Retina (tissue), 1 donor: Measurements from ENCODE around the gene LRMDA.

ENCODE experiments used
- DNase-seq: peaks from one replicate; pipeline ENCODE4 v3.0.0-alpha.2; 2016

Gene LRMDA

GRCh38 chr10:76302481-76302880 is 871.1 kb downstream of the LRMDA start:
- no peak for DNase-seq

GRCh38 chr10:76302961-76303630 is 871.7 kb downstream of the LRMDA start:
- DNase-seq = peak; percentile 67

- DNase-seq = peak; percentile 77
Measured at GRCh38 chr10:76303682-76304316, 872.4 kb downstream of the LRMDA start.

GRCh38 chr10:76305930-76306615 is 874.6 kb downstream of the LRMDA start:
- no peak for DNase-seq

GRCh38 chr10:76306856-76307255 is 875.4 kb downstream of the LRMDA start:
- DNase-seq = no peak

GRCh38 chr10:76309070-76309469 is 877.6 kb downstream of the LRMDA start:
- DNase-seq = peak; percentile 31

- no peak for DNase-seq
Measured at GRCh38 chr10:76309741-76310587, 878.5 kb downstream of the LRMDA start.

GRCh38 chr10:76310588-76311080 is 879.2 kb downstream of the LRMDA start:
- DNase-seq = no peak

- DNase-seq = no peak
Measured at GRCh38 chr10:76311752-76312636, 880.6 kb downstream of the LRMDA start.

GRCh38 chr10:76315240-76315639 is 883.8 kb downstream of the LRMDA start:
- no peak for DNase-seq

- DNase-seq = no peak
Measured at GRCh38 chr10:76316234-76316633, 884.8 kb downstream of the LRMDA start.

GRCh38 chr10:76317078-76317477 is 885.7 kb downstream of the LRMDA start:
- no peak for DNase-seq

GRCh38 chr10:76318211-76318610 is 886.8 kb downstream of the LRMDA start:
- DNase-seq = no peak

- no peak for DNase-seq
Measured at GRCh38 chr10:76319661-76320060, 888.2 kb downstream of the LRMDA start.

- no peak for DNase-seq
Measured at GRCh38 chr10:76324283-76324682, 892.9 kb downstream of the LRMDA start.

GRCh38 chr10:76327441-76327840 is 896.0 kb downstream of the LRMDA start:
- DNase-seq = no peak

- no peak for DNase-seq
Measured at GRCh38 chr10:76328348-76328747, 896.9 kb downstream of the LRMDA start.

GRCh38 chr10:76329891-76330575 is 898.6 kb downstream of the LRMDA start:
- no peak for DNase-seq

- DNase-seq = no peak
Measured at GRCh38 chr10:76331742-76332141, 900.3 kb downstream of the LRMDA start.

GRCh38 chr10:76333326-76333725 is 901.9 kb downstream of the LRMDA start:
- DNase-seq = no peak

- DNase-seq = peak; percentile 27
Measured at GRCh38 chr10:76333796-76334195, 902.4 kb downstream of the LRMDA start.
